Activated T-cell treated with anti-CD3 and anti-CD28 coated beads for 1 hour (primary cell): Measurements from ENCODE around the gene CNIH2.
"Not testable (repeated sequence)": the region's sequence is repeated elsewhere in the genome, so short reads cannot be mapped to it uniquely, and the experiment has no call there.

ENCODE experiments used
- DNase-seq: peaks from one replicate; pipeline ENCODE4 v3.0.0-alpha.2; 2020; ENCODE audit warnings: low read depth

Gene CNIH2

DNA sequence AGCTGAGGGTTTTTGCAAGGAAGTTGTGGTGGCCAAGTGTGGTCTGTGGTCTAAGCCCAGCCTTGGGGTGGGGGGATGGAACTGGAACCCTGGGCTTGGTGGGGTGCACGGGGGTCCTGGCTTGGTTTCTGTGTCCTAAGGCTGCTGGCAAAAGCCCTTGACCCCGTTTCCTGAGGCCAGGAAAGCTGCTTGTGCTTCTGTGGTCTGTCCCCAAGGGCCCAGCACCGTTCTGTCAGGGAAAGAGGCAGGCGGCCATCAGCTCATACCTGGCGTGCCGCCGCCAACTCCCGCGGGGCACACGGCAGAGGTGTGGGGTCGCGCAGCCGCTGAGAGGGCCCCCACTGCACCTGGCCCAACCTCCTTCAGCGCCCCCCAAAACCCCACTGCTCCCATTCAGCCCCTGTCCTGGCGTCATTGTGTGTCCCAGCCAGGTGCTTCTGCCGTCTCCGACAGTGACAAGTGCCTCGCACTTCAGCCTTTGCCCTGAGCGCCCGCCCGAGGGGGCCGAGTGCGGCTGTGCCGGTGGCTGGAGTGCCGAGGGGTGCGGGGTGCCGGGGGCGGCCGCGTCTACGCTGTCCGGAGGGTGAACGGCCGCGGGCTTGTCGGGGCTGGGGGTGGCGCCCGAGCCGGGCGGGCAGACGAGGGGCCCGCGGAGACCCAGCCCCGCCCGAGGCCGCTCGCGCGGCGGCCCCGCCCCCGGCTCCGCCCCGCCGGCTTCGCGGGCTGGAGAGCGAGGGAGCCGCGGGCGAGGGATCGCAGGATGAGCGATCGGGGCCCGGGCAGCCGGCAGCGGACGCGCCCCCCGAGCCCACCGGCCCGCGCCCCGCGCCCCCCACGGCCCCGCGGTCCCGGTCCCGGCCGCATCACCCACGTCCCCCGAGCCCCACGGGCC is at the start of gene CNIH2:
Gene CNIH2 (plus strand): TSS at position 705 of the 892 bp plus-strand sequence. CDS start 282 bp downstream, outside the sequence.
- no peak for DNase-seq

- DNase-seq, result no peak
Observed at GRCh38 chr11:66228521-66228920, 49.5 kb upstream of the CNIH2 start.

DNA sequence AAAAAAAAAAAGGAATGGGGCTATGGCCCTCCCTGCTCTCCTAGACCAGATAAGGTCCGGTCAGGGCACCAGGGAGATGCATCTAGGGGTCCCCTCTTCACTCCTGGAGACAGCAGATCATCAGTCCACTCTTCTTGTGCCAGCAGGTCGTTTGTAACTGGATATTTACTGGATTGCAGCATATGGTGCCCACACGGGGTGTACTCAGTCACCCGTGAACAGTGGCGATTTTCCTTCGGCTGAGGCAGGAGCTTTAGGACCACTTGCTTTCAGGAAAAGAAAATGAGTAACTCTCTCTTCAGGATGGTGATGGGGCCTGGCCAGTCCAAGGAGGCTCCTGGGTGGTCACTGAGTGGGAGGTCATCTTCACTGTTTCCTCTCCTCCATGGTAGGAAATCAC is 47.8 kb upstream of the CNIH2 start:
- DNase-seq, result no peak

- no peak for DNase-seq
Observed at GRCh38 chr11:66230978-66231377, 47.0 kb upstream of the CNIH2 start.

- no peak for DNase-seq
Observed at GRCh38 chr11:66231561-66231960, 46.4 kb upstream of the CNIH2 start.

DNA sequence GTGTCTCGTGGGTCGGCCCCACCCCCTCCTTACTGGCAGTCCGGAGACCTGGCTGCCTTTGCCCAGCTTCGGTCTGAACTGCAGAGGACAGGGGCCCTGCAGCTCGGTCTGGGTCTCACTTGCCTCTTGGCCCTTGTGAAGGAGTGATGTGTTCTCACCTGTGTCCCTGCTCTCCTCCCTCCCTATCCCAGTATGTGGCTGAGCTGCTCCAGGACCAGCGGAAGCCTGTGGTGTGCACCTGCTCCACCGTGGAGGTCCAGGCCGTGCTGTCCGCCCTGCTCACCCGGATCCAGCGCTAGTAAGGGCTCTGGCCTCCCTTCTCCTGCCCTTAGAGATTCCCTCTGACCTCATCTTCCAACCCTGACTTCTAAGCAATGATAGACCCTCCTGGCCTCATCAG is 45.2 kb upstream of the CNIH2 start:
- no peak for DNase-seq

DNA sequence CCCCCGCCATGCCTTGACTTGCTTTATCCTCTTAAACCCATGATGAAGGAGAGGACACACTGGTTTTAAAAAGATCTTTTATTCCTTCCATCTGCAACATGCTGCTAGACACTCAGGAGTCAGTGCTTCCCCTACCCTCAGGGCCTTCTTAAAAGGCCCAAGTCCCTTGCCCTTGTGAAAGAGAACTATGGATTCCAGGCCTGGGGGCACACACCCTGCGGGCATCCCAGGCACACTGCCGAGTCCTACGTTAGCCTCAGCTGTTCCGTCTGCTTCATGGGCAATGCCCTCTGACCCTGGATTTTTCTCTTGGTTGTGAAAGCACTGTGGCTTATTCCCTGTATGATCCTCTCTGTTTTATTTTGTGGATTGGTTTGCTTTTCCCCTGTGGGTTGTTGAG is 44.7 kb upstream of the CNIH2 start:
- no peak for DNase-seq

DNA sequence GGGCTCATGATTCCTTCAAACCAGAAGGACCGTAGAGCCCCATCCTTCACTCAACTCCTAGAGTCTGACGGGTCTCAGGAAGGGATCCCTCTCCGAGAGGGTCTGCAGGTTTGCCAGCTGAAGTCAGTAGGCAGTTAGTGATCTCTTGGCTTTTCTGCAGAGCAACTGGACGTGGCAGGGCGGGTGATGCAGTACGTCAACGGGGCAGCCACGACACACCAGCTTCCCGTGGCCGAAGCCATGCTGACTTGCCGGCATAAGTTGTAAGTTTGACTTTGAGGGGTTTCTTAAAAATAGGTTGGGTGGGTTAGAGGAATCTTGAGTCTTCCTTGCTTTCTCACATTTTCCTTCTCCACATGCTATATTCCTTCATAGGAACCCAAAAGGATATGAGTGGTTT is 42.8 kb upstream of the CNIH2 start:
- no peak for DNase-seq

- DNase-seq, result no peak
Observed at GRCh38 chr11:66237867-66238266, 40.1 kb upstream of the CNIH2 start.

GRCh38 chr11:66238786-66239413 is 39.1 kb upstream of the CNIH2 start:
- no peak for DNase-seq

GRCh38 chr11:66239511-66239910 is 38.5 kb upstream of the CNIH2 start:
- no peak for DNase-seq

- DNase-seq, result no peak
Observed at GRCh38 chr11:66239998-66240780, 37.8 kb upstream of the CNIH2 start.

DNA sequence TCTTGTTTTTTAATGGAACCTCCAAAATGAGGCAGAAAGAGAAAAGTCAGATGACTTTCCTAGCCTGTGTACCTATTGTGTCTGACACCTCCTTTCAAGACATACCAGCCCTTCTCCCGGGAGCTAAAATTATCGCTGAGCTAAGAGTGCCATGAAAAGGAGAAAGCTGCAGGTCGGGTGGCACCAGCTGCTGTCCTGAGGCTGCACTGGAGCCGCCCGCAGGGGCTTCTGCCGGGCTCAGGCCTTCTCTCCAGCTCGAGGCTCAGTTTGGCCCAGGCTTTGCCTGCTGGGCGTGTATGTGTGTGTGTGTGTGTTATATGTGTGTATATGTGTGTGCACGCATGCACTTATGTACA is 37.2 kb upstream of the CNIH2 start:
- DNase-seq, result no peak

GRCh38 chr11:66242095-66242765 is 35.7 kb upstream of the CNIH2 start:
- no peak for DNase-seq

DNA sequence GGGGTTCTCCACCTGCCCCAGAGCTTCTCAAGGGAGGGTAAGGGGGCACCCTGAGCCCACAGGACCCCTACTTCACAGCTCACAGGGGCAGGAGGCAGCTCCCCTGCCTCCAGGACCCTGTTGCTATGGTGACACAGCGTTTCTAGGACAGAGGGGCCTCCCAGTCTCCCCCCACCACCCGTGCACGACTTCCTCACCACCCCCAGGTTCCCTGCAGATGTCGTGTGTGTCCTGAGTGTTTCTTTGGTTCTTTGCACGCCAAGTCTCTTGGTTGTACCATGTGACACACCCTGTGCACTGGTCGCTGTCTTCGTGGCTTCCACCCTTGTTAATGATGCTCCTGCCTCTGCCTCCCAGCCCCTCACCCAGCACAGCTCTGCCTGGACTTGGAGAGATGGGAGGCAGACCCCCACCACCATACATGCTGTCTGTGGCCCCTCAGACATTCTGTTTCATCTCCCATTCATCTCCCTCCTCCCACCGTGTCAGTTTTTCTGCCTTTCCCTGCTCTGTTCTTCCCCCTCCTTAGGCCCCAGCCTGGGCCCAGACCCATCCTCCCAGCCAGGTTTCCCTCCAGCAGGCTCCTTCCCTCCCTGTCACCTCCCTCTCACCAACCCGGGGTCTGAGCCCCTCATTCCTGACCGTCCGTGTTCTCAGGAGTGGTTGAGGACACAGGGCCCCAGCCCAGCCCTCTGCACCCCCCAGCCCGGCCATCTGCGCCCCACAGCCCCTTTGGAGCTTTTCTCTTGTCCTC is 34.0 kb upstream of the CNIH2 start:
- no peak for DNase-seq

DNA sequence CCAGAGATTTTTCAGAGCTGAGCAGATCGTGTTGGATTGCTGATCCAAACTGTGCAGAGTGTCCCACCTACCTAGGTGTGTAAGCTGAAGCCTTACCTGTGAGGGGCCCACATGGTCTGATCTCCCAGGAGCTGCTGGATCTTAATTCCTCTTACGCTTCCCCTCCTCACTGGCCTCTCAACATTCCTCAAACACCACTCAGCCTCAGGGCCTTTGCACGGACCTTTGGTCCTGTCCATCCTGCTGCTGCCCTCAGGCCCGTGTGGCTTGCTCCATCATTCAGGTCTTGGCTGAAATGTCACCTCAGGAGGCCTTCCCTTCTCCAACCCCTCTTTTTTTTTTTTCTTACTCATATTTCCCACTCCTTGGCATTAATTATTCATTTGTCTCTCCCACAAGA is 30.7 kb upstream of the CNIH2 start:
- DNase-seq, result no peak

- no peak for DNase-seq
Observed at GRCh38 chr11:66247801-66248200, 30.2 kb upstream of the CNIH2 start.

DNA sequence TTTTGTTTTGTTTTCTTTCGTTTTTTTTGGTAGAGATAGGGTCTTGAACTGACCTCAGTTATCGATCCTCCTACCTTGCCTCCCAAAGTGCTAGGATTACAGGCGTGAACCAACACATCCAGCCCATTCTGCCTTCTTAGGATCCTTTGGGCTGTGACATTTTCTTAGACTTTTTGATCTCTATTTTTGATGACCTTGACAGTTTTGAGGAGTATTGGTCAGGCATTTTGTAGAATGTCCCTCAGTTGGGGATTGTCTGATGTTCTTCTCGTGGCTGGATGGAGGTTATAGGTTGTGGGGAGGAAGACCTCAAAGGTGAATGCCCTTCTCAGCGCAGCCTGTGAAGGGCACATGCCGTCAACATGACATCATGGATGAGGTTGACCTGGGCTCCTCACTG is 29.1 kb upstream of the CNIH2 start:
- DNase-seq, result no peak

- no peak for DNase-seq
Observed at GRCh38 chr11:66251809-66252208, 26.2 kb upstream of the CNIH2 start.

DNA sequence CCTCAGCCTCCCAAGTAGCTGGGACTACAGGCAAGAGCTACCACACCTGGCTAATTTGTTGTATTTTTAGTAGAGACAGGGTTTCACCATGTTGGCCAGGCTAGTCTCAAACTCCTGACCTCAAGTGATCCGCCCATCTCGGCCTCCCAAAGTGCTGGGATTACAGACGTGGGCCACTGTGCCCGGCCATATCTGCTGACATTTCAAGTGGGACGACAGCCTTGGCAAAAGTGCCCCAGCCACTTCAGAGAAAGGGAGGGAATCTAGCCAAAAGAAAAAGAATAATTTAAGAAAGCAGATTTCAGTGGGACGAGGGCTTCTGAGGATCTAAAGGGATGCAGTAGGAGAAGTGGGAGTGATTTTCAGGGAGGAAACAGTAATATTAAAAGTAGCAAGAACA is 24.9 kb upstream of the CNIH2 start:
- DNase-seq, result not testable (repeated sequence)

DNA sequence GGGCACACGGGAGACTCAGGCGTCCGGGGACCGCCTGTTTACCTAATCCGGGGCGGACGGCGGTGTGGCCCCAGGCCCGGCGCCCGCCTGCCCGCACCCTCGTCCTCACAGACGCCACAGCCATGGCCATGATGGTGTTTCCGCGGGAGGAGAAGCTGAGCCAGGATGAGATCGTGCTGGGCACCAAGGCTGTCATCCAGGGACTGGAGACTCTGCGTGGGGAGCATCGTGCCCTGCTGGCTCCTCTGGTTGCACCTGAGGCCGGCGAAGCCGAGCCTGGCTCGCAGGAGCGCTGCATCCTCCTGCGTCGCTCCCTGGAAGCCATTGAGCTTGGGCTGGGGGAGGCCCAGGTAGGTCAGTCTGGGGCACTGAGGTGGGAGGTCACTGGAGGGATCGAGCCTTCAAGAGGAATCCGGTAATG is 19.5 kb upstream of the CNIH2 start:
- DNase-seq, result no peak

DNA sequence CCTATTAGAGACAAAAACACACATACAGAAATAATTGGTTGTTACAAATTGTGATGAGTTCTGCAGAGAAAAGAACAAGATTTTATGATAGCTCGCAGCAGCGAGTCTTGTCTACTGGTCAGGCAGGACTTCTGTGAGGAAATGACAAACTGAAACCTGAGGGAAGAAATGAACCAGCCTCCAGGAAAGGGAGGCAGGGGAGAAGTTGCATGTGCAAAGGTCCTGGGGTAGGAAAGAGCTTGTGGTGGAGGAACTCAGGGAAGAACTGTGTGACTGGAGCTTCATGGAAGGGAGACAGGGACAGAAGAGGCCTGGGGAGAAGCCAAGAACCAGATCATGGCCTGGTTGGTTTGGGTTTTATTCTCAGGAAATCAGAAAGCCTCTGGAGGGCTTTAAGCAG is 18.8 kb upstream of the CNIH2 start:
- no peak for DNase-seq
